Activated CD4-positive, alpha-beta T cell treated with anti-CD3 and anti-CD28 coated beads for 1 hour (primary cell): Measurements from ENCODE around the gene MTRF1L.

ENCODE experiments used
- DNase-seq: peaks from one replicate; pipeline ENCODE4 v3.0.0-alpha.2; 2020

Gene MTRF1L, protein sequence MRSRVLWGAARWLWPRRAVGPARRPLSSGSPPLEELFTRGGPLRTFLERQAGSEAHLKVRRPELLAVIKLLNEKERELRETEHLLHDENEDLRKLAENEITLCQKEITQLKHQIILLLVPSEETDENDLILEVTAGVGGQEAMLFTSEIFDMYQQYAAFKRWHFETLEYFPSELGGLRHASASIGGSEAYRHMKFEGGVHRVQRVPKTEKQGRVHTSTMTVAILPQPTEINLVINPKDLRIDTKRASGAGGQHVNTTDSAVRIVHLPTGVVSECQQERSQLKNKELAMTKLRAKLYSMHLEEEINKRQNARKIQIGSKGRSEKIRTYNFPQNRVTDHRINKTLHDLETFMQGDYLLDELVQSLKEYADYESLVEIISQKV

DNA sequence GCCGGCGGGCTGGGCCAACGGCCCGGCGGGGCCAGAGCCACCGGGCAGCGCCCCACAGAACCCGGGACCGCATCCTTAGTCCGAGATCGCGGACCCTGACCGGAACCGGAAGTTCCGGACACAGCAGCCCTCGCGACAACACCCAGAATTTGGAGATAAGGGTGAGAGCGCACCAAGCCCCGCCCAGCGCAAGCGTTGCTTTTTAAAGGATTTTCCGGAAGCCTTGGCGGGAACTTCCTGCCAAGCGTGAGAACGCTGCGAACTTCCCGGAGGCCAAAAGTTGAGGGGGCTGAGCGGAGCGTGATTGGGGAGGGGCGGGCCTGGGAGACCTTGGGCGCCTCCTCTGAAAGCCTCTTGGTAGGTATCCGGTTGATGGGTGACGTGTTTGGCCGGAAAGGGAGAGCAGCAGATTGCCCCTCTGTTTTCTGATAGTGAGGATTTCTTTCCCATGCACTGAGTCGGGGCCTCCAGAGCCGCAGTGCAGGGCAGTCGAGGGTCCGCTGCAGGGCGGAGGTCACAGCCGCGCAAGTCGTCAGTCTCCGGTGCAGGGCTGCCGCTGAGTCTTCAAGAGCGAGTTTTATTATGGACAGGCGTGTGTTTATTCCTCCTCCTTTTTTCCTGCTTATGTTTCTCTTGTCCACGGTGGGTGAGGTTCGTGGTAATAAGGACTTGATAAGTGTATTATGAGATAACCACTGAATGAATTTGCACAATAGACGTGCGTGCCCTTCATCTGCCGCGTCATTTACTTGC, at the start of gene MTRF1L:
MTRF1L (minus strand) TSS at position 97 of the 753 bp plus-strand sequence; CDS start at position 73, 24 bp downstream.
- DNase-seq: peak; percentile 68

DNA sequence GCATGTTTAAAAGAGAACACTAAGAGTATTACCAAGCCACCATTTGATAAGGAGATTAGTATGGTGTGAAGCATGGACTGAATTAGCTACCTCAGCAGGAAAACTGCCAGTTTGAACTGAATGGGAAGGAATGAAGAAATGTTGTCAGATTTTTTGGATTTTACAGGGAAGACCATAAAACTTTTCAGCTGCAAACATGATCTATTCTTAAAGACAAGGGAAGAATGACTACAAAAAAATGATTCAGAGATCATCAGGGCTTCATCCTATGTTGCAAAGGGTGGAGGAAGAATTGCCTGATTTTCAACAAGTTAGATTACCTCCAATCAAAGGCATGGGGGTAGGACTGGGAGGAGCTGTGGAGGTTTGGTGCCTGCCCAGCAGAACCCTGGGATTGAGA, 49.3 kb upstream of the MTRF1L start:
- DNase-seq: no peak

DNA sequence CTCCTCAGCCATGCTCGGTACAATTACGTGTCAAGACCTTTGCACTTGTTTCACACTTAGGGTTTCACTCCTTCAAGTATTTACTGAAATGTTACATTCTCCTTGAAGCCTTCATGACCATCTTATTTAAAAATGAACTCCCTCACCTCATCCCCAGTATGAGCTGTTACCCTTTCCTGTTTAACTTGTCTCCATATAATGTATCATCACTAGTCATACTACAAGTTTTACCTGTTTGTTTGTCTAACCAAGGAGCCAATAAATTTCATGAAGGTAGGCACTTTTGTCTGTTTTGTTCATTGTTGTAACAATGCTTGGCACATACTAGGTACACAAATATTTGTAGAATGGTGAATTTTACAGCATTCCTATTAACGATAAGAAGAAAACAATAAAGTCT, 46.1 kb upstream of the MTRF1L start:
- no peak for DNase-seq

DNA sequence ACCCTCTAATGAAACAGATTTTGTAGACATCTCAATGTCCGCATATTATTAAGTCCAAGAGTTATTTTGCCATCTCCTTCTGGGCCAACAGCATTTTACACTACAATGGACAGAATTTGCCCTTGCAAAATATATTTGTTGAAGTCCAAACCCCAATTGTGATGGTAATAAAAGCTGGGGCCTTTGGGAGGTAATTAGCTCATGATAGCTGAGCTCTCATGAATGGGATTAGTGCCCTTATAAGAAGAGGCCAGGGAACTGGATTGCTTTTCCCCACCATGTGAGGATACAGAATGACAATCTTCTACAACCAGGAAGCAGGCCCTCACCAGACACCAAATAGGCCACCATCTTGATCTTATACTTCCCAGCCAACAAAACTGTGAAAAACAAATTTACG, 44.9 kb upstream of the MTRF1L start:
- no peak for DNase-seq

DNA sequence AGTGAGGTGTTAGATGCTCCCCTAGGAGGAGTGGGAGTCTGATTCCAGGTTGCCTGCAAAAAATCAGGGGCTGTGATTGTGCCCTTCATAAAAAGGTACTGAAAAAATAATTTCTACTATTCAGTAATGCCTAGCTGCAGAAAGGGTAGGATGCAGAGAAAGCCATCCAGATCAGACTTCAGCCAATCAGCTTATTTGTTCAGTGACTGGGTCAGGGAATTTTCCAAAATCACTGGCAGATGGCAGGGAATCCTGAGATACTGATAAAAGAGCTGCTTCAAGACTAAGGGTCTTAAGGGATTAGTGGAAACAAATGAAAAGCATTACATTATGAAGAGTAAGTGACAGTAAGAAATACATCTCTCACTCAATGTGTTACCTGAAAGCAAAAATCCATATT, 42.8 kb upstream of the MTRF1L start:
- no peak for DNase-seq

DNA sequence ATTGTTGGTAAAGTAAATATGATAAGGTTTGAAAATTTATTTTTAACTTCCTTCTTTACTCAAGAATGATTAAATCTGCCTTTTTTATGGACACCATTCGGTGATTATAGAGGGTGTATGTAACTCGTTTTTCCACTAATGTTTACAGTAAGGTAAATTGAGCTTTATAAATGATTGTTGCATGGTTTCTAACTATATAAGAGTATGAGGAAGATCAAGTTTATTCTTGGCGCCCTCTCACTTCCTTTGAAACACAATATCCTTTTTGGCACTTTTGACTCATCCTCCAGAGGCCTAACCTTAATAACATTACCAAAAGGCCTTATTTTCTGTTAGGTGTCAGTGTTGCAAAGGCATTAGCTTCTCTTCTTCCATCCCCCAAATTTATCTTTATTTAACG, 41.8 kb upstream of the MTRF1L start:
- DNase-seq: no peak

DNA sequence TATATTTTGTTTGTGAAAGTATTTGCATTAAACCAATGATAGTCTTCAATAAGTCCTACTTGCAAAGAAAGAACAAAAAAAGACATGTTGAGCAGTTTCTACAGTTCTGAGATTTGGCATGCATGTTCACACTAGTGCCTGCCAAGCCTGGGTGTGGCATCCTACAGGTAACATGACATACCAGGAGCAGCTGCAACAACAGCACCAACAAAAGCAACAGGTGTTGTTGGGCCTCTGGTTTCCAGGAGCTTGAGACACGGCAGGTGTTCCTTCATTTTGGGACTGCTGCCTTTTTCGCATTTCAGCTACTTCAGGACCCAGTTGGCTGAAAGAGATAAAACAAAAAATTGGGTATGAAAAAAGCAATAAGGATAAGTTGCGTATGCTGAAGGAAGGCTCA, 41.2 kb upstream of the MTRF1L start:
- DNase-seq: no peak

DNA sequence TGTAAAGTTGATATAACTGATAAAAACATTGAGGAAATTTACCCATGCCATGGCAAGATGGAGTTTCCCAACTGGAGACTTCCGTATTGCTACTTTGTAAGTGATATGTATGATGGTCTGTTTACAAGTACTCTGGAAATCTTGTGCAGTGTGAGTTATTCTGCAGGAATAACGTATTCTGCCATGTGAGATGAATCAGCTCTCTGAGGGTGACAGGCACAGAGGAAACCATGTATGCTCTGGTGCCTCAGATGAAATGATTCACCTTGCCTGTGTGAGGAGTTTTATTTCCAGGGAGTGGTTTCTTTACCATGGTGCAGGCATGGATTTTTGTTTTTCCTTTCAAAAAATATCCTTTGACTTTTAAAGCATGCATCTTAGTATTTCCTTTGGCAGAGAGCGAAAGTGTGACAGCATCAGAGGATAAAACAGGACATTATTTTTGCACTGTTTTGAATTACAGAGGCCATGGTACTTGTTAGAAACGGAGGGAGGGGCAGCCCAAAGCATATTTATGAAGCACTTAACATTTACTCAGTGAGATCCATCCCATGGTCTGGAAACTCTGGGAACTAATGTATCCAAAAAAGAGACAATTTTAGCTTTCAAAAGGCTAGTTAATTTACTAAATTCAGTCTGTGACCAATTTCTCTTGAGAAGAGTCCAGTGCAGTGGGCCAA, 36.0 kb upstream of the MTRF1L start:
- DNase-seq: no peak

DNA sequence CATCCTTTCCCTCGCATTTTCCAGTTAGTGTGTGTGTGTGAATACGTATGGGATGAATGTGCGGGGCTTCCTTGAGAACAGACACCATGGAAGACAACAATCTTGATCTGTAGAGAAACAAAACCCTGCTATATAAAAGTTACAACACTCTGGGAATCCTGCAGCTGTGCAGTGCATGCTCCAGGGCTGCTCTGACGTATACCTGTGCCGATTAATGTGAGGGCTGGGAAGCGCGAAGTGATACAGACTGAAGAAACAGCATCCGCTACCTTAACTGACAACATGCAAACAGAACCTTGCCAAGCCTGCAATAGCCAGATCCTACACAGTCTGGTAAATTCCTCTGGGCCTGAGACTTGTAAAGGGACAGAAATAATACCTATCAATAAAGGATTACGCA, 31.6 kb upstream of the MTRF1L start:
- DNase-seq: no peak

DNA sequence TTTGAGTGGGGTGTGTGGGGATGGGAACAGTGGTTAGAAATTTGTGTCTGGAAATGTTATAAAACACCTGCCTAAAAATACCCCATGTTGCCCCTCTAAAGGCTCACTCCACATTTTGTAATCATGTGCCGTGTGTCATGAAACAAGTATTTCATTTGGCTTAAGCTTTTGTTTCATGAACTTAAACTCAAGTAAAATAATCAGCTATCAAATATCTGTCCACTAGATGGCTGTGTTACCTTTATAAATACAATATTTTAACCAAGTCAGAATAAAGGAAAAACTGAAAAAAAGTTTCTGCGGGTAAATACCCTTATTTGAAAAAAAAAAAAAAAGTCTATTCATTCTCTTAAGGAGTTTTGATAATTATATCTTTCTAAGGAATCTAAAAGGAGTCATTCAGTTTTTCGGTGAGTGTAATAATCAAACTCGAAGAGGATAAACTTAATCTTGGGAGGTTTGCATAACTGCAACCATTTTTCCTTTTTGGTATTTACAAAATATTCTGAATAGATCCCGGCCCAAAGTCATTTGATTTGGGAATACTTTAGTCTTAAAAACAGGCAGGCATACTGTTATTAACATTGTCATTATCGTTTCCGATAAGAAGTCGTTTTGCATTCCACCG, 29.9 kb upstream of the MTRF1L start:
- no peak for DNase-seq

DNA sequence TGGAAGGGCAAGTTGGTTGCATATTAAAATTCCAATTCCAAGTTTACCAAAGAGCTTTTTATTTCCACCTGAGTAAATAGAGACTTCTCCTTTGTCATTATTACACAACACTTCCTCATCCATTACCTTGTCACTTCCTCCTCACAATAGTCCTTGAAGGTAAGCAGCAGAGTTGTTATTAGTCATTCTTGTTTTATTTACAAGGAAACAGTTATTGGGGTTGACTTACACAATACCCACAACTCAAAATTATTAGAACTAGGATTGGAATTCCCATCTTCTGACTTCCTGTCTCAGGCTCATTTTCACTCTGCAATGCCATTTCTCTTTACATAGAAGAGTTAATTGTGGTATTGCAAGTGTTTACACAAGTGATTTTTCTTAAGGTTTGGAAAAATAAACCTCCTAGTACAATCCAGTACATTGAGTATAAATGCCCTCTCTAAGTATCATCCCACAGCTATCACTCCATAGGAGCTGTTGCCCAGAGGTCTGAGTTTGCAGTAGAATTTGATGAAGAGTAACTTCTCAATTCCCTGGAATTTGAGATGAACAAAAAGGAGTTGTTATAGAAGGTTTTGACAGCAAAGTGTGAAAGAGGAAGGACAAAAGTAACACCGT, 28.9 kb upstream of the MTRF1L start:
- no peak for DNase-seq

DNA sequence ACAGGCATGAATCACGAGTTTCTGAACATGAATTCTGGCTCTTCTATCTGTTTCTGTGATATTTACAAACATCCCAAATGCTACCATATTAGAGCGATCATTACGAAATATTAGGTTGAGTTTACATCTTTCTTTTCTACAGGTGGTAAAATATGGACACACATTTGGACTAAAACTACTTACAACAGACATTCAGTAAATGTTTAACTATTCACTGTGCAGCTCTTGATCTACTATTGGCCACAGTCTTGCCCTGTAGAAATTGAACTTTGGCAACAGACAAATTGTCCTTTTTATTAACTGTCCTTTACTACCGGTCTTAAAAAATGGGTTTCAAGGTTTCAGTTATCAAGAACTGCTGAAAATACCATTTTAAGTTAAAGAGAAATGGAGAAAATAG, 26.5 kb upstream of the MTRF1L start:
- no peak for DNase-seq

DNA sequence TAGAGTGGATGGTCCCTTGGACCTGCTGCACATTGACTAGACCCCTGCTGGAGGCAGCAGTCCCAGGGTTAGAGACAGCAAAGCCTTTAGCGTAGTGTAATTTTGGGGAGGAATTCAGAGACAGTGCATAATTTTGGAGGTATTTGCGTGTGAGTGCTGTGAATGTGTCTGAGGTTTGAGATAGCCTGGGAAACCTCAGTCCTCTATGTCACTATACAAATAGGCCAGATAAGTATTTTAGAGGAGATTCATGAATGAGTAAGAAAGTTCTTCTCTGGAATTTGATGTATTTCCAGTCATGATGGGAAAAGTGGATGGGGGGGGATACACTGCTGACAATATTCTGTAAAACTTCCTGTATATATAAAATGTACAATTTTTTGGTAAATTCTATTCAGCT, 25.8 kb upstream of the MTRF1L start:
- no peak for DNase-seq

DNA sequence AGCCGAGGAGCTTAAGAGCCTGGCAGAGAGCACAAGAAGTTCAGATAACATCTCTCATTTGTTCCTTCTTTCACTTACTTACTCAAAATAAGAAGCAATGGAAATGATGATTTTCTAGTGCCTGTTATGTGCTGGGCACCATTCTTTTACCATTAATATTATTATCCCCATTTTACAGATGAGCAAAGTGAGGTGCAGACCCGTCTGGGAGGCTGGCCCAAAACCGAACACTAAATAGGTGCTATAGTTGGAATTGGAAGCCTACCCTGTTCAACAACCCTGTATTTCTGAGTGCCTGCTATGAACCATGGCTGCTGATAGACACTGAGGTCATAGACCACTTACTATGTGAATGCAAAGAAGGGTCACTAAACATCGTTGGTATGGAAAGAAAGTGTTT, 25.0 kb upstream of the MTRF1L start:
- DNase-seq: no peak

DNA sequence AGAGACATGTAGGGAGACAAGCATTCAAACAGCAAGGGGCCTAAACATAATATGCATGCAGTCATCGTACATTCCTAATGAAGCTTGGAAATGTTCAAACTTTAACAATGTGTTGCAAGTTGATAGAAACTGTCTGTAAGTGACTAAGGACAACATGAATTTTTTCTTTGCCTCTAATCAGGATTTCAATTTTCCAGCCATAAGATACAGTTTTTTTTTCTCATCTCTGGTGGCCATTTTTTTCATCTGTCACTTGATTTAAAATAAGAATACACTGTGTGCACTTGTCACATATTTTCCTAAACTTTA, 22.2 kb upstream of the MTRF1L start:
- no peak for DNase-seq

DNA sequence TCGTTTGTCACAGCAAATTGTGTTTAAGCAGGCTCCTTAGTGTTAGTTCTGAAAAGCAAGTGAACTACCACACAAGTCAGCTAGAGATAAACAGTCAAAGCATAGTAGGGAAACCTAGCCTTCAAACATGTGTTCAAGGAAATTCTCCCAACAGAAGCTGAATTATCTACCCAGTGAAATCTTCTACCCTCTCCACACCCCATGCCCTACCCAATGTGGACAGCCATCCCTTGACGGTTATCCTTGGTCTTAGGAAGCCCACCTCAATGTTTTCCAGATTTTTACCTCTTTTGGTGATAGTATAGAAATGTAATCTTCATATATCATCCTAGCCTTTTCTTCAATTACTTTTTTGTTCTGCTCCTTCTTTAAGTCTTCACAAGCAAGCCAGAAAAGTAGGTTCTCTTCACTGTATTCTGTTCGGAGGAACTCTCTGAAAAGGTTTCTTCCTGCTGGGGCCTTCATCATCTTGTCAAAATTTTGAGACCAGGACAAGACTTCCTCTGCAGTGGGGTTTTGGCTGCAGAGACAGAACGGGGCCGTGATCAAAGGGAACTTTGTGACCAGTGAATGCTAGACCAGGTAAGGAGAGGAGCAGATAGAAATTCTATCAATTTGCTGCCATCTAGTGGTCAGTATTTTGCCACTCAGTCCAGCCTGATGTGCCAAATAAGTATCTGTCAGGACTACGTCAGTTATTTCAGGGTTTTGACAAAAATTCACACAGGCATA, 21.6 kb upstream of the MTRF1L start:
- no peak for DNase-seq

DNA sequence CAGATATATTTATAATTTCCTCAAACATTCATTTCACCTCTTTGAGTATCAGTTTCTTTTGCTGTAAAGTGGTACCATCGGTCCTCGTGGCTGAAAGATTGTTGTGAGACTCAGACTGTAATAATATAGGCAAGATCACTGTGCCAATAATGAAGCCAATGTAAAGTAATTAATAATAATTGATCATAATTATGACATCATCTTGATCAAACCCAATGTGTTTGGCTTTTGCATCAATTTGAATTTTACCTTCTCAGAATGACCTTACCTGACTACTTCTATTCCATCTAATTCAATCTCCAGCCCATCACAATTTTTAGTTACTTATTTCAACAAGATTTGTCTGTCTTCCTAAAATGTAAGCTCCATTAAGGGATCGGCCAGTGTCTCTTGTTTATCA, 15.8 kb upstream of the MTRF1L start:
- no peak for DNase-seq

DNA sequence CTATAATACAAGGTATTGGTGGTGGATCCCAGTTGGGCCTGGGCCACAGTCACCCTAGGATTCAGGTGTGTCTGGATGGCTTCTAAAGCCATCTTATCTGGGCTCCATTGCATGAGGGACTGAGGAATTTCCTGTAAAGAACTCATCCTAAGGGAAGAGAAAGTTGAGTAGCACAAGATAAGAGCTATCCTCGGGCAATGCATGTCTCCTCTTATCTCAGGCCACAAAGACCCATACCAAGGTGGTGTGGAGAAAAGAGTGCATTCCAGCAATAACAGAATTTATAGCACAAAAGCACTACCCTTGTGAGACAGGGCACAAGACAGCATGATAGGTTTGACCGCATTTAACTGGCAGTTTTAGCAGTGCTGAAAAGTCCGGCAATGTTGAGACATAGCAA, 14.3 kb upstream of the MTRF1L start:
- no peak for DNase-seq

DNA sequence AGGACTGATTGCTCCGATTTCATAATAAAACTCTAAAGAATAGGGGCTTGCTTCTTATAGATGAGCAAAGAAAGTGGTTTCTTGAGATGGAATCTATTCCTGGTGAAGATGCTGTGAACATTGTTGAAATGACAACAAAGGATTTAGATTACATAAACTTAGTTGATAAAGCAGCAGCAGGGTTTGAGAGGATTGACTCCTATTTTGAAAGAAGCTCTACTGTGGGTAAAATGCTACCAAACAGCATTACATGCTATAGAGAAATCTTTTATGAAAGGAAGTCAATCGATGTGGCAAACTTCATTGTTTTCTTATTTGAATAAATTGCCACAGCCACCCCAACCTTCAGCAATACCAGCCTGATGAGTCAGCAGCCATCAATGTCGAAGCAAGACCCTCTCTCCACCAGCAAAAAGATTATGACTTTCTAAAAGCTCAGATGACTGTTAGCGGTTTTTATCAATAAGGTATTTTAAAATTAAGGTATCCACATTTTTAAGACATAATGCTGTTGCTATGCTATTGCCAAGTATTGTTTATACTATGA, 12.7 kb upstream of the MTRF1L start:
- DNase-seq: no peak

DNA sequence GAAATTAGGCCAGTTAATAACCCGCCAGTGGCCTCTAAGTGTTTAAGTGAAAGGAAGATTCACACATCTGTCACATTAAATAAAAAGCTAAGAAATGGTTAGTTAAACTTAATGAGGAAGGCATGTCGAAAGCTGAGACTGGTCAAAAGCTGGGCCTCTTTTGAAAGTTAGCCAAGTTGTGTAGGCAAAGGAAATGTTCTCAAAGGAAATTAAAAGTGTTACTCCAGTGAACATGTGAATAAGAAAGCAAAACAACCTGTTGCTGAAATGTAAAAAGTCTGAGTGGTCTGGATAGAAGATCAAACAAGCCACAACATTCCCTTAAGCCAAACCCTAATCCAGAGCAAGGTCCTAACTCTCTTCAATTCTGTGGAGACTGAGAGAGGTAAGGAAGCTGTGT, 10.9 kb upstream of the MTRF1L start:
- no peak for DNase-seq

DNA sequence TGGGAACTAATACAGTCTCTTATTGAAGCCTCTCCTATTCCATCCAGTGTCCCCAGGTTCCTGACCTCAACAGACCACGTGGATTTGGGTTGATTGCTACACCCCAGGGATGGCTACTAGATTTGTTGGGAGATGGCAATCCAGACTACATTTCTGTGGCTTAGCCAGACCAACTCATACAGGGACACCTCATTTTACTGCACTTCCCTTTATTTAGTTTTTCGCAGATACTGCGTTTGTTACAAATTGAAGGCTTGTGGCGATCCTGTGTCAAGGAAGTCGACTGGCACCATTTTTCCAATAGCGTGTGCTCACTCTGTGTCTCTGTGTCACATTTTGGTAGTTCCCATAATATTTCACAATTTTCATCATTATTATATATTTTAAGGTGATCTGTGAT, 10.3 kb upstream of the MTRF1L start:
- DNase-seq: no peak

DNA sequence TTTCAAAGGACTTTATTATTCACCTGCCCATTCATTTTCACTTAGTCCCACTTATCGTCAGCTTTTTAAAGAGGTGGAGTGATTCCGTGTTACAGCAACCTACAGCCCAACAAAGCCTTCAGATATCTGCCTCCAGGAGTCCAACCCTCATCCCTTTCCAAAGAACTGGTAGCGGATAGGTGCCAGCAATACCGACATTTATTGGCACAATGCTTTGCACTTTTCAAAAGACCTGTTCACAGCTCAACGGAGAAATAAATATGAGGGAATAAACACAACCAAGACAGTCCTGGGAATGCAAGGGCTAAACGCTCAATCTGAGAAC, 819 bp upstream of the MTRF1L start:
- DNase-seq: no peak
